ENCODE results near the gene RIMBP2.

DNA sequence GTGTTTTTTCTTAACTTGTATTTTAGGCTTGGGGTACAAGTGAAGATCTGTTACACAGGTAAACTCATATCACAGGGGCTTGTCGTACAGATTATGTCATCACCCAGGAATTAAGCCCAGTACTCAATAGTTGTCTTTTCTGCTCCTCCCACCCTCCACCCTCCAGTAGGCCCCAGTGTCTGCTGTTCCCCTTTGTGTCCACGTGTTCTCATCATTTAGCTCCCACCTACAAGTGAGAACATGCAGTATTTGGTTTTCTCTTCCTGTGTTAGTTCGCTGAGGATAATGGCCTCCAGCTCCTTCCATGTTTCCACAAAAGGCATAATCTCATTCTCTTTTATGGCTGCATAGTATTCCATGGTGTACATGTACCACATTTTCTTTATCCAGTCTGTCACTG is 166.7 kb downstream of the RIMBP2 start:
- TF ChIP-seq, protein P1, sequence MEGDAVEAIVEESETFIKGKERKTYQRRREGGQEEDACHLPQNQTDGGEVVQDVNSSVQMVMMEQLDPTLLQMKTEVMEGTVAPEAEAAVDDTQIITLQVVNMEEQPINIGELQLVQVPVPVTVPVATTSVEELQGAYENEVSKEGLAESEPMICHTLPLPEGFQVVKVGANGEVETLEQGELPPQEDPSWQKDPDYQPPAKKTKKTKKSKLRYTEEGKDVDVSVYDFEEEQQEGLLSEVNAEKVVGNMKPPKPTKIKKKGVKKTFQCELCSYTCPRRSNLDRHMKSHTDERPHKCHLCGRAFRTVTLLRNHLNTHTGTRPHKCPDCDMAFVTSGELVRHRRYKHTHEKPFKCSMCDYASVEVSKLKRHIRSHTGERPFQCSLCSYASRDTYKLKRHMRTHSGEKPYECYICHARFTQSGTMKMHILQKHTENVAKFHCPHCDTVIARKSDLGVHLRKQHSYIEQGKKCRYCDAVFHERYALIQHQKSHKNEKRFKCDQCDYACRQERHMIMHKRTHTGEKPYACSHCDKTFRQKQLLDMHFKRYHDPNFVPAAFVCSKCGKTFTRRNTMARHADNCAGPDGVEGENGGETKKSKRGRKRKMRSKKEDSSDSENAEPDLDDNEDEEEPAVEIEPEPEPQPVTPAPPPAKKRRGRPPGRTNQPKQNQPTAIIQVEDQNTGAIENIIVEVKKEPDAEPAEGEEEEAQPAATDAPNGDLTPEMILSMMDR (conservative IDR thresholded peaks at IDR 0.05; ENCODE audit: low read depth, low read length) = no peak
- TF ChIP-seq EZH2 (IDR thresholded peaks at IDR 0.05; ENCODE audit: borderline replicate concordance, low read depth, low read length, poor library complexity, severe bottlenecking) = no peak
